Bone marrow (tissue), 2 donors: Measurements from ENCODE around the gene CAPS.
"Not testable (repeated sequence)": the region's sequence is repeated elsewhere in the genome, so short reads cannot be mapped to it uniquely, and the experiment has no call there.

Experiments used
- DNase-seq, 2 donors: peaks; one replicate each; lab custom pipeline; 2025; lab: John Stamatoyannopoulos, UW

CAPS gene

DNA sequence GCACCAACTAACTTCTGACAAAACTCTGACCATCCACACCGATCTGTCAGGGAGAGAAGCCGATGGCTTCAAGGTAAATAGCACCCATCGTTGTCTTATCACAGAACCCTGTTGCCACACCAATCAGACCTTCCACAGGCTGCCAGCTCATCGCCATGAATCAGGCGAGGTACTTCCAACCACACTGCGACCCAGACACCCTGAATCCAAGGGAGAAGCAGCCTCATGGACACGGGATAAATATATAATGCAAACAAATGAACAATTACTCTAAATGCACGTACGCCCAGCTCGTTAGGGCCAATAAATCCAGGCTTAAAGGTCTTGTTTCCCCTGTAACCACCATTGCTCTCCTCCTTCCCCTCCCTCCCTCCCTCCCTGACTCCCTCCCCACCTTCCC lies 43.1 kb downstream of the CAPS start:
- DNase-seq = no peak

DNA sequence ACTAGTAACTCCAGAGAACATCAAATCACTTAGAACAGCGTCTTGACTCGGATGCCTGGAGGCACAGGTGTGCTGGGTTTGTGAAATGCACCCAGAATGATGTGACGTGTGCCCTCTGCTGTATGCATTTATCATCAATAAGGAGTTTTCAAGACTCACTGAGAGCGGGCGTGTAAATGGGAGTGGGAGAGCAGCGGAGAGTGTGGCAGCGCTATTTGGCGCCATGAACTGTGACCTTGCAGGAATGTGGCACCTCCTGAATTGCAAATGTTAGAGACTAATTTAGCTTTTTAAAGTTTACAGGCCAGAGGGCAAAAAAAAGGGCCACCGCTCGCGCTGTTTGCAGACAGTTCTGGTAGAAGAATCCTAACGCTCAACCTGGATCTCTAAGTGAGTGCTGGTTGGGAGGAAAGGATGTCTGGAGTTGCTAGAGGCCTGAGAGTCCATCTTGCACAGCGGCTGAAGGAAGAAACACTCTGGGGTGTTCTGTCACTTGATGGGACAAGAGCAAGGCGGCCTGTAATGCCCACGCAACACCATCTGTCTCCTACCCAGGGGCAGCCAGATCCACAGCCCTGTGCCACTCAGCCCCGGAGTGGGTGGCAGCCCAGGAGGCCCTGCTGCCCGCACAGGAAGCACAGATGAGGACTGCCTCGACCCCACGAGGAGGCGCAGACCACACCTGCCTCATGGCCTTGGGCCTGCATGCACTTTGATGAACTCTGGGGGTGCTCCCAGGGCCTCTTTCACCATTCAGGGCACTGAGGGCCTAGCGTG lies 44.2 kb downstream of the CAPS start:
- no peak for DNase-seq

DNA sequence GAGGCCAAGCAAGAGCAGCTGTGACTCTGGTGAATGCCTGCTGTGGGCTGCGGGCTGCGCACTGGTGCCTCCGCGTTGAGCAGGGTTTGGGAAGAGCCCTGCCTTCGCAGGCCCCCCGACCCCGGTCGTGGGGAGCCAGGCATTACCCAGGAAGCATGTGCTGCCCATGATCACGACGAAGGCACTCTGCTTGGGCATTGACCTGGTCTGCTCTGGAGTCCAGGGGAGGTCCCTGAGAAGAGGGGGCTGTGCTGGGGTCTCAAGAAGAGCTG lies 44.7 kb downstream of the CAPS start:
- no peak for DNase-seq

DNA sequence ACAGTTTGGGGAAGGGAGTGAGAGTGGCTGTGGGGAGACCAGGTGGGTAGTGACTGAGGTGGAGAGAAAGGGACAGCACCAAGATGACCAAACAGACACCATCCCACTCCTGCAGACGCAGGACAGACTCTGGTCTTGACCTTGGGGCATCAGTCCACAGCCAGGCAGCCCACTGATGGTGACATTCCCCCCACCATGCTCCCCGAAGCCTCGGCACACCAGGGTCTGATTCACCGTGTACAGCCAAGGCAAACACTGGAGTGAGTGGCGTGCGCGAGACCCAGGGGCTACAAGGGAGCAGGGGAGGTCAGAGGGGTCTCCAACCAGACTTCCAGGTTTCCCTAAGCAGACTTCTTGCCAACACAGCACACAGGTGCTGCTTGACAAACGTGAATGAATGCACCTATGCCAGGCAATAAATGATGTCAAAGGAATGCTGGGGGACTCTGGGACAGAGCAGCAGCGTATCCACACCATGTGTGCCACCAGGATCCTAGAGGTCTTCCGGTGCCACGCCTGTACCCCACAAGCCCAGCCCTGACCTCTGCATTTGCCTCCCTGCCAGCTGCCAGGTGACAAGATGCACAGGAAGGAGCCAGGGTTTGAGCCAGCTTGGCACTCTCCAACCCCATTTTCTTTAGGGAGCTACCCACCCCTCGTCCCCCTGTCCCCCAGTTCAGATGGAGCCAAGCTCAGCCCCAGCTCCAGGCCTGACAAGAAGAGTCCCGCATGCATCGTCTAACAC lies 45.4 kb downstream of the CAPS start:
- DNase-seq = no peak

DNA sequence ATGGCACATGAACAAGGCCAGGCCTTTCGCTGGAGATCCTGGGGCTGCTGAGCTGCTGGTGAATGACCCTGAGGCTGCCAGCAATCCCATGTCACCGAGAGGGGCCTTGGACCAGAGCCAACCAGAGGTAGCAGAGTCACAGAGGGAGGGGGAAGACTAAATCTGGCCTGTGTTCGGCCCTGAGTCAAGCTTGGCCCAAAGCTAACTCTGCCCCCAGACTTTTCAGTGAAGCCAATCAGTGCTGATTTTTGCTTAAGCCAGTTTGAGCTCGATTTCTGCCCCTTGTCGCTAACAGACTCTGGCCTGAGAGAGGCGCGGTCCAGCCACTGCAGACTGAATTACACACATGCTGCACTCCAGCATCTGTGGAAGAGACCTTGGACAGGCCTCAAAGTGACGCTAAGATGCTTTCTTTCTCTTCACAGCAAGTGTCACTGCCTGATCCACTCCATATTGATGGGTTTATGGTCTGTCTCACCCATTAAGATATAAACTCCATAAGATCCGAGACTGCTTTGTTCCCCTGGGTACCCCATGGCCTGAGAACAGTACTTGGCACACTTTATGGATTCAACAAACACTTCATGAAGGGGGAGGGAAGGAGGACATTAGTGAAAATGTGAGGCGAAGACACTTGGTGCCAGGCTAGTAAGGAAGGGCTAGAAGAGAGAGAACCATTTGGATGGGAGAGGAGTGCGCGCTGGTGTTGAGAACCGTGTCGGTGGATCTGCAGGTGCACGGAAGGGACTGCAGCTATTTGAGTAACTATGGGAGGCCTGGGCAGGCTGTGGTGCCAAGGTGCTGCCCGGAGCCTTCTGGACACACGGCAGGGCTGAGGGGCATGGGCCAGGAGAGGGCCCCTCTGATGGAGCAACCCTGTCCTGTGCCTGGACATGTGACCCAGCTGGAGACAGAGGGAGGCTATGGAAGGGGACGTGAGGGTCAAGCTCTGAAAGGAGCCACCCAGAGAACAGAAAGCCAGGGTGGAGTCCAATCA lies 46.2 kb downstream of the CAPS start:
- DNase-seq = no peak

DNA sequence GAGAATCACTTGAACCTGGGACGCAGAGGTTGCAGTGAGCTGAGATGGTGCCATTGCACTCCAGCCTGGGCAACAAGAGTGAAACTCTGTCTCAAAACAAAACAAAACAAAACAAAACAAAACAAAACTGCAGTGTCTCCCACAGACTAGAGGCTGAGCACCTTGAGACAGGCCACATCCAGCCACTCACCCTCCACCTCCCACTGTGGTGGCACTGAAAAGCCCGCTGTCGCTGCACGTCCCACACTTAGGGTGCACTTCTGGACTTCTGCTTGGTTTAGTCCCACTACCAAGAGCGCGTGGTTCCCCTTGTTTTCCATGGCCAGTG lies 47.6 kb downstream of the CAPS start:
- DNase-seq = not testable (repeated sequence)

DNA sequence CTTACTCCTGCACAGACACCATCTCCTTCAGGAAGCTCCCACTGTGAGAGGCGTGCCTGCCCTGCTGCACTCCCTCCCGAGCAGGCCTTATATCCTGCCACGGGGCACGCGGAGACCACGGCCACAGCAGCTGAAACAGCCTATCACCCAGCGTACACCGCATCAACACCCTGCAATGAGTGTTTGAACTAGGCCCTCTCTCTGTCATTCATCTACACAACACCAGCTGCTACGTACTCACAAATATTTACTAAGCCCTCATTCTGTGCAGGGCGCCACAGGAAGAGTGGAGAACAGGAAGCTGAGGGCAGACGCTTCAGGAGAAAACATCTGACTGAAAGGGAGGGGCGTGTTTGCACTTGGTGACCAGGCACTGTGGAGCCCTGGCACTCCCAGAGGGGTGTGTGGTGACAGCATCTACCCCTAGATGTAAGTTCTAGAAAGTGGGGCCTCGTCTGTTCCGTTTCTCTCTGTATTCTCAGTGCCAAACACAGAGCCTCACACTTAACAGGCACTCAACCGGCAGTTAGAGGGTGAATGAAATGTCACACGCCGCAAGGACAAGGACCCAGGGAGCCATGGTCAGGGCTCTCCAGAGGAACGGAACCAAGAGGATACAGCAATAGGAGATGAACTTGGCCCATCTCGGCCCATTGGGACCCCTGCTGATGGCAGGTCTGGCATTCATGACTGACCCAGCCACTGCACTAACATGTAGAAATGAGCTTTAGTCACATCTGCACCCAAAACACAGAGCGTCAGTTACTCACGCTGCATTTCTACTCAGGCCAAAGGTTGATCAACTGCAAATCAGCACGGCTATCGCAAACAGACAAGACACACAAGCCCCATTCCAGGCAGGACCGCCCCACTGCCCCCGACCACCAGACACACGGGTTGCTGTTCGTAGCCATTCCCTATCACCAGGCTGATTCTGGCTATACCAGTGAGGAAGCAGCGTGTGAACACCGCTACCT lies 48.2 kb downstream of the CAPS start:
- DNase-seq = peak; percentile 21 to 92

DNA sequence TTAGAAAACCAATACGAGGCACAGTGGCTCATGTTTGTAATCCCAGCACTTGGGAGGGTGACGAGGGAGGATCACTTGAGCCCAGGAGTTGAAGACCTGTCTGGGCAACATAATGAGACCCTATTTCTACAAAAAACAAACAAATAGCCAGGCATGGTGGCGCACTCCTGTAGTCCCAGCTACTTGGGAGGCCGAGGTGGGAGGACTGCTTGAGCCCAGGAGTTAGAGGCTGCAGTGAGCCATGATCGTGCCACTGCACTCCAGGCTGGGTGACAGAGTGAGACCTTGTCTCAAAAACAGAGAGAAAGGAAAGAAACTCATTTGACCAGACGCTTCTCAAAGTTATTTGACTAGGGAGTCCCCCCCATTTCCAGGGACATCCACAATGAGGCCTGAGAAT lies 49.2 kb downstream of the CAPS start:
- DNase-seq = not testable (repeated sequence)

DNA sequence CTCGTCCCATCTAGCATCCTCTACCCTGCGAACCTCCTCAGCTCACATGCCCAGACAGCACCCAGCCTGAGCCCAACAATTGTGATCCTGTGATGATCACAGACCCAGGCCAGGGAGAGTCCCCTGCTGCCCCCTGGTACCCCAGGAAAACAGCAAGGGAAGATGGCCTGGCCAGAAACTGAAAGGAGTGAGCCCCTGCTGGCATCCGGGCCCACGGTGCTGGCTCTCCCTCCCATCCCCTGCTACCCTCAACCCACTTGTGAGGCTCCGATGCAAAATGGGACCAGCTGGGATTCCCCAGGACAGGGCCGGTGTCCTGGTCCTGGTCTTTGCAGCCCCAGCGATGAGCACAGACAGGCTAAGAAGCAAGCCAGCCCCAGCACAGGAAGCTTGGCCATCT lies 49.8 kb downstream of the CAPS start:
- no peak for DNase-seq

DNA sequence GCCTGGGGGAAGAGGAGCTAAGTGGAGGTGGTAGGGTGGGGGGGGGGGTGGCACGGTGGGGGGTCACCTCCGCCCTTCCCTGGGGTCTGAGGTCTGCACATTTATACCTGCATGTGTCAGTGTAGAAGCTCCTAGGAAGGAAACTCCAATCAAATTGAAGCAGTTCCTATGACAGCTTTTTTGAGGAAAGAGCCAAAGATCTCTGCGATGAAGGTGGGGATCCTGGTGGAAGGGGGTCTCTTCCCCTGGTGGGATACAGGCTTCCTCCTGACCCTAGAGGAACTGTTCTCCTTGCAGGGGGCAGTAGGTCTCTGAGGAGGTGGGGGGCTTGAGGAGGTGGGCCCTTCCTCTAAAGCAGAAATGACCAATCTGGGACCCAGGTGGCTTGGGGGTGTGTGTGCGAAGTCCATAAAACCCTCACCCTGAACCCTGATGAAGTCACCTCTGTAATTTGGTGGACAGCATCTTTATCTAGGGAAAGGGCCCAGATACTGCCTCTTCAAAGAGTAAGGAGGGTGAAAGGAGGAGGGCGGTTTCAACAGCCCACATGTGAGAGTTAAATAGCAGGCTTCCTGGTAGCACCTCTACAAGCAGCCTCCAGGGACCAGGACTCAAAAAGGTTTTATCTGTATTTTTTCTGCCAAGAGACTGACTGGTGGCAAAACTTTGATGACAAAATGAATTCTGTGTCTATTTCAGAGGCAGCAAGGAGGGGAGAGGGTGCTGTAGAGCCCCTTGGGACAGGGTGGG lies 50.9 kb downstream of the CAPS start:
- no peak for DNase-seq
